Measurements from ENCODE around the gene VAMP4.
"Not testable (repeated sequence)": the region's sequence is repeated elsewhere in the genome, so short reads cannot be mapped to it uniquely, and the experiment has no call there.

Gene VAMP4

DNA sequence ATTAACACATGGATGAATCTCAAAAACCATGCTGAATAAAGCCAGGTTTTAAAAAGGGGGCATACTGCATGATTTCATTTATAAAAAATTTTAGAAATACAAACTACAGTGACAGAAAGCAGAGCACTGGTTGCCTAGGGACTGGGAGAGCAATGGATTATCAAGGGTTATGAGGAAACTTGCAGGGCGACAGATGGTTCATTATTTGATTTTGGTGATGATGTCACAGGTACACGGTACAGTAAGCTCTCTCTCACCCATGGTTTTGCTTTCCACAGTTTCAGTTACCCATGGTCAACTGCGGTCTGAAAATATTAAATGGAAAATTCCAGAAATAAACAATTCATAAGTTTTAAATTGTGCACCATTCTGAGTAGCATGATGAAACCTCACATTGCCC, 14.1 kb downstream of the VAMP4 start:
- no peak for DNase-seq (ENCODE audit: low read depth)
- H3K4me3 ChIP-seq (replicated peaks; ENCODE audit: low read depth, low read length) = no peak overlapping the region
- TF ChIP-seq, protein P1, sequence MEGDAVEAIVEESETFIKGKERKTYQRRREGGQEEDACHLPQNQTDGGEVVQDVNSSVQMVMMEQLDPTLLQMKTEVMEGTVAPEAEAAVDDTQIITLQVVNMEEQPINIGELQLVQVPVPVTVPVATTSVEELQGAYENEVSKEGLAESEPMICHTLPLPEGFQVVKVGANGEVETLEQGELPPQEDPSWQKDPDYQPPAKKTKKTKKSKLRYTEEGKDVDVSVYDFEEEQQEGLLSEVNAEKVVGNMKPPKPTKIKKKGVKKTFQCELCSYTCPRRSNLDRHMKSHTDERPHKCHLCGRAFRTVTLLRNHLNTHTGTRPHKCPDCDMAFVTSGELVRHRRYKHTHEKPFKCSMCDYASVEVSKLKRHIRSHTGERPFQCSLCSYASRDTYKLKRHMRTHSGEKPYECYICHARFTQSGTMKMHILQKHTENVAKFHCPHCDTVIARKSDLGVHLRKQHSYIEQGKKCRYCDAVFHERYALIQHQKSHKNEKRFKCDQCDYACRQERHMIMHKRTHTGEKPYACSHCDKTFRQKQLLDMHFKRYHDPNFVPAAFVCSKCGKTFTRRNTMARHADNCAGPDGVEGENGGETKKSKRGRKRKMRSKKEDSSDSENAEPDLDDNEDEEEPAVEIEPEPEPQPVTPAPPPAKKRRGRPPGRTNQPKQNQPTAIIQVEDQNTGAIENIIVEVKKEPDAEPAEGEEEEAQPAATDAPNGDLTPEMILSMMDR (IDR thresholded peaks at IDR 0.05; ENCODE audit: low read length, missing control alignments) = no peak

DNA sequence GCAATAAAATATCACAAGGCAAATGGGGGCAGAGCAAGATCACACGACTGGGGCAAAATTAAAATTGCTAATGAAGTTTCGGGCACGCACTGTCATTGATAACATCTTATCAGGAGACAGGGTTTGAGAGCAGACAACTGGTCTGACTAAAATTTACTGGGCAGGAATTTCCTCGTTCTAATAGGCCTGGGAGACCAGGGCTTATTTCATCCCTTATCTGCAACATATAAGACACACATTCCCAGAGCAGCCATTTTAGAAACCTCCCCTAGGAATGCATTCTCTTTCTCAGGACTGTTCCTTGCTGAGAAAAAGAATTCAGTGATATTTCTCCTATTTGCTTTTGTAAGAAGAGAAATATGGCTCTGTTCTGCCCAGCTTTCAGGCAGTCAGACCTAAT, 18.7 kb downstream of the VAMP4 start:
- H3K4me3 ChIP-seq (replicated peaks; ENCODE audit: low read depth, low read length); DNase-seq (ENCODE audit: low read depth): not testable (repeated sequence)

DNA sequence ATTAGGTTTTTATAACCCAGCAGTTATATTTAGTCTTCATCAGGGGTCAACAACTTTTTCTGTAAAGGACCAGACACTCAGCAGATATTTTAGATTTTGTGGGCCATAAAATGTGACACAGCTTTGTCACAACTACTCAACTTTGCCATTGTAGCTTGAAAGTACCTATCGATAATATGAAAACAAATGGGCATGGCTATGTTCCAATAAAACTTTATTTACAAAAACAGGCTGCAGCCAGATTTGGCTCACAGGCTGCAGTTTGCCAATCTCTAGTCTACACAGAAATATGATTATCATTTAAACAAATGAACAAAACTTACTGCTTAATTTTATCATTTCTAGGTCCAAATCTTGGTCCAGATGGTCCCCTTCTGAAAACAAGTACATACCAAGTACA, 23.0 kb downstream of the VAMP4 start:
- no peak overlapping the region for H3K4me3 ChIP-seq (replicated peaks; ENCODE audit: low read depth, low read length)
- TF ChIP-seq, protein P1 (IDR thresholded peaks at IDR 0.05; ENCODE audit: low read length, missing control alignments) = no peak
- no peak for DNase-seq (ENCODE audit: low read depth)

DNA sequence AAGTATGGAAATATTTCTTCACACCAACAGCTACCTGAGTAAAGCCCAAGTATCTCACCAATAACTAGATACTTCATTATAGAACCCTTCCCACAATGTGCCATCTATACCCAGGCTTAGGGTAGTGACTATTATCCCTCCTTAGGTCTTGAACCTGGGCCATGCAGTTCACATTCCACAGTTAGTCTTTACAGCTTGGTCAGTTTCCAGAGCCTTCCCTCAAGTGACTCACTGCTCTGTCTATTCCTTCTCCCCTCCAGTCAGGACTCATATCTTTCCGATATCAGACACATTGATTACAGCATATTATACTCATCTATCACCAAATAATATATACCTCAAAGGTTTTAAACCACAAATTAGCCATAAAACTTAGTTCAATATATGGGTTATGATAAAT, 23.6 kb downstream of the VAMP4 start:
- TF ChIP-seq, protein P1 (IDR thresholded peaks at IDR 0.05; ENCODE audit: low read length, missing control alignments) = no peak
- no peak overlapping the region for H3K4me3 ChIP-seq (replicated peaks; ENCODE audit: low read depth, low read length)
- DNase-seq (ENCODE audit: low read depth) = no peak

DNA sequence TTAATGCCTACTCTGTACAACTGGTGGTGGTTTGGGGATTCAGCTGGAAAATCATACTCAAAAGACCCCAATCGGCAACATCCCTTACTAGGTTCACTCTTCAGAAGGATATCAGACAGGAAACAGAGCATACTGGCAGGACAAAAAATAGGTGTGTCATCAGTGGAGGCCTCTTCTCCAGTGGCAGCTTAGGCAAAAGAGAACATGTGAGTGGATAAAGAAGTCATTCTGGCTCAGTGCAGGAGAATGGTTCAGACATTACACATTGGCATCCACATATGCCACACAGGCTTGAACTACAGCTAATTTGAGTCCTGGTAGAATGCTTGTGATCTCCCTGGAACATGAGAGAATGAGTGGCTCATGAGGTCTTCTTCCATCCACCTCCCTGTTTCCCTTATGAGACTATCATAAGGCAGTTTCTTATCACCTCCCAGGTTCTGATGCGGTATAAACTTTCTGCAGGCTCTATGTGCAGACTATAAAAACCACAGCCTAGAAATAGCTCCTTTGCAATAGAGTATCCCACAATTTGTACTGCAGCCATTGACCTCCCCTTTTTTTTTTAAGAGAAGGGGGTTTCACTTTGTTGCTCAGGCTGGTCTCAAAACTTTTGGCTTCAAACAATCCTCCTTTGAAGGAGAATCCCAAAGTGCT, 24.7 kb downstream of the VAMP4 start:
- TF ChIP-seq, protein P1 (IDR thresholded peaks at IDR 0.05; ENCODE audit: low read length, missing control alignments) = no peak
- H3K4me3 ChIP-seq (replicated peaks; ENCODE audit: low read depth, low read length) = no peak overlapping the region
- no peak for DNase-seq (ENCODE audit: low read depth)

DNA sequence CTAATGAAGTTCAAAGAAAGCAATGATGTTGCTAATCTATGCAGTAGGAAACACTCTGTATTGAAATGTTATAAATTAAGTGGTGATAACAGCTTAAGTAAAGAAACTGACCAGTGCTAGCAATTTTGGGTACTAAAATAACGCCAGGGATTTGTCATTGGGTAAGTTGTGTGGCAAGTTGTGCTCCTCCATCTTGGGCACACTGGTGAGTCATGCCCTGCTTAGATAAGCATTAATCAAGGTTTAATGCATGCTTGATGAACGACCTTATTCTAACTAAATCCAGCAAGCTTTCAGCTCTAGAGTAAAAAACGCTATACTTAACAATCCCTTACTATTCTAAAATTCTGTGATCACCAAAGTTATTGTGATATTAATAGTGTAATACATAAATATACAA, 25.2 kb downstream of the VAMP4 start:
- no peak overlapping the region for H3K4me3 ChIP-seq (replicated peaks; ENCODE audit: low read depth, low read length)
- TF ChIP-seq, protein P1 (IDR thresholded peaks at IDR 0.05; ENCODE audit: low read length, missing control alignments) = no peak
- DNase-seq (ENCODE audit: low read depth) = peak; percentile 36

DNA sequence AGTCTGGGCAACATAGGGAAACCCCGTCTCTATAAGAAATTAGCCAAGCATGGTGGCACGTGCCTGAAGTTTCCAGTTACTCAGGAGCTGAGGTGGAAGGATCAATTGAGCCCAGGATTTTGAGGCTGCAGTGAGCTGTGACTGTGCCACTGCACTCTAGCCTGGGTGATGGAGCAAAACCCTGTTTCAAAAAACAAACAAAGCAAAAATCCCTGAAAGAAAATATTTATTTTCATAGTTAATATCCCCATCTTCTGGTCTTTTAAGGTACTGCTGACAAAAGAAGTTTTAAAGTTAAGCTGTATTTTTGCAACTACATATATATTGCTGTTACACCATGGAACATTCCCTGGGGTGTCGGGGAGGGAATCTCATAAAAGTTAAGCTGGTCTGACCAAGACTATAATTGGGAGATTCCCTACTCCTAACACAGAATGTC, 26.0 kb downstream of the VAMP4 start:
- TF ChIP-seq, protein P1 (IDR thresholded peaks at IDR 0.05; ENCODE audit: low read length, missing control alignments) = peak; percentile 39
- H3K4me3 ChIP-seq (replicated peaks; ENCODE audit: low read depth, low read length) = no peak overlapping the region
- peak; percentile 39 for DNase-seq (ENCODE audit: low read depth)

Data from fibroblast of pulmonary artery (primary cell).